Gastroesophageal sphincter (tissue), 3 donors: ENCODE results near the gene TTC39B.

Source experiments
- POLR2A ChIP-seq, 2 donors: fragments of 450-650 bp; IDR thresholded peaks; one replicate each; pipeline ENCODE4 v1.6.1; 2017; ENCODE audit warnings: antibody characterized with exemption in 2 of 2, mild to moderate bottlenecking in 2 of 2, moderate library complexity in 1 of 2
- POLR2AphosphoS5 ChIP-seq: sonication (generic); formaldehyde crosslinking; IDR thresholded peaks from one replicate; pipeline ENCODE4 v1.6.1; 2017; ENCODE audit warnings: antibody characterized with exemption
- TF ChIP-seq, protein P1 (sequence below), 4 experiments: fragments of 200-600 bp in 2 of 4; fragments of 450-650 bp in 2 of 4; sonication (generic) in 1 of 4; IDR thresholded peaks; one replicate each; pipeline ENCODE4 v1.5.1; 2017 to 2019; ENCODE audit warnings: antibody characterized with exemption in 4 of 4, mild to moderate bottlenecking in 2 of 4, moderate library complexity in 2 of 4

DNA sequence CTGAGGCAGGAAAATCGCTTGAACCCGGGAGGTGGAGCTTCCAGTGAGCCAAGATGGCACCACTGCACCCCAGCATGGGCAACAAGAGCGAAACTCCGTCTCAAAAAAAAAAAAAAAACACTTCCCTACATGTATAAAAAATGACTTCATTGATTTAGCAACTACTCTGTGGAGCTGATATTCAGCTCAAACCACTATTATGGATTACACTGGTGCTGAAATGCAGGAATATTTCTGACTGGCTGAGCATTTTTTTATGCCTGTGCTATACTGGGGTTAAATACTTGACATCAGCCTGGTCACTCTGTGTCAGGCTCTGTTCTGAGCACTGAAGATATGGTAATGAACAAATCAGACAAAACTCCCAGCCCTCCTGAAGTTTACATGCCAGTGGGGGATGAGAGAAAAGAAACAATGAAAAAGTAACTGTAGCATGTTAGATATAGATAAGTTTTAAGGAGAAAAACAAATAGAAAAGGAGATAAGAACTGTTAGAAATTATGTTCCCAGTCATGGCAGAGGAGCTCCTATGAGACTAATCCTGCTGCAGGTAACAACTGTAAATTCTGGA lies 22.6 kb upstream of the TTC39B start:
- TF ChIP-seq, protein P1, sequence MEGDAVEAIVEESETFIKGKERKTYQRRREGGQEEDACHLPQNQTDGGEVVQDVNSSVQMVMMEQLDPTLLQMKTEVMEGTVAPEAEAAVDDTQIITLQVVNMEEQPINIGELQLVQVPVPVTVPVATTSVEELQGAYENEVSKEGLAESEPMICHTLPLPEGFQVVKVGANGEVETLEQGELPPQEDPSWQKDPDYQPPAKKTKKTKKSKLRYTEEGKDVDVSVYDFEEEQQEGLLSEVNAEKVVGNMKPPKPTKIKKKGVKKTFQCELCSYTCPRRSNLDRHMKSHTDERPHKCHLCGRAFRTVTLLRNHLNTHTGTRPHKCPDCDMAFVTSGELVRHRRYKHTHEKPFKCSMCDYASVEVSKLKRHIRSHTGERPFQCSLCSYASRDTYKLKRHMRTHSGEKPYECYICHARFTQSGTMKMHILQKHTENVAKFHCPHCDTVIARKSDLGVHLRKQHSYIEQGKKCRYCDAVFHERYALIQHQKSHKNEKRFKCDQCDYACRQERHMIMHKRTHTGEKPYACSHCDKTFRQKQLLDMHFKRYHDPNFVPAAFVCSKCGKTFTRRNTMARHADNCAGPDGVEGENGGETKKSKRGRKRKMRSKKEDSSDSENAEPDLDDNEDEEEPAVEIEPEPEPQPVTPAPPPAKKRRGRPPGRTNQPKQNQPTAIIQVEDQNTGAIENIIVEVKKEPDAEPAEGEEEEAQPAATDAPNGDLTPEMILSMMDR (IDR thresholded peaks at IDR 0.05) = no peak
- TF ChIP-seq POLR2AphosphoS5 (no peak), POLR2A (IDR thresholded peaks at IDR 0.05) (no peak)
